ENCODE data around the gene MACROD2.

Gene MACROD2

GRCh38 chr20:15930311-15931305, 1935.3 kb downstream of the MACROD2 start:
- DNase-seq (ENCODE audit: extremely low read depth, low read depth): no peak
- TF ChIP-seq CTCF (IDR thresholded peaks at IDR 0.05; ENCODE audit: low read depth, low read length, missing control alignments): peak; percentile 63

GRCh38 chr20:15931897-15932296, 1936.6 kb downstream of the MACROD2 start:
- no peak overlapping the region for H3K4me3 ChIP-seq (replicated peaks; ENCODE audit: low read depth, low read length)
- no peak for TF ChIP-seq CTCF (IDR thresholded peaks at IDR 0.05; ENCODE audit: low read depth, low read length, missing control alignments)
- no peak for DNase-seq (ENCODE audit: extremely low read depth, low read depth)

More at GRCh38 chr20:15930311-15931305, 1935.3 kb downstream of the MACROD2 start:
- H3K4me3 ChIP-seq (replicated peaks; ENCODE audit: low read depth, low read length): no peak overlapping the region

GRCh38 chr20:15937179-15937578, 1941.9 kb downstream of the MACROD2 start:
- TF ChIP-seq CTCF (IDR thresholded peaks at IDR 0.05; ENCODE audit: low read depth, low read length, missing control alignments): no peak
- H3K4me3 ChIP-seq (replicated peaks; ENCODE audit: low read depth, low read length): no peak overlapping the region
- DNase-seq (ENCODE audit: extremely low read depth, low read depth): no peak

GRCh38 chr20:15938847-15939246, 1943.5 kb downstream of the MACROD2 start:
- DNase-seq (ENCODE audit: extremely low read depth, low read depth): no peak
- no peak overlapping the region for H3K4me3 ChIP-seq (replicated peaks; ENCODE audit: low read depth, low read length)
- TF ChIP-seq CTCF (IDR thresholded peaks at IDR 0.05; ENCODE audit: low read depth, low read length, missing control alignments): no peak

- DNase-seq (ENCODE audit: extremely low read depth, low read depth): no peak
Measured at GRCh38 chr20:15940127-15940526, 1944.8 kb downstream of the MACROD2 start.

GRCh38 chr20:15942130-15942529, 1946.8 kb downstream of the MACROD2 start:
- DNase-seq (ENCODE audit: extremely low read depth, low read depth): no peak
- no peak for TF ChIP-seq CTCF (IDR thresholded peaks at IDR 0.05; ENCODE audit: low read depth, low read length, missing control alignments)

More at GRCh38 chr20:15940127-15940526, 1944.8 kb downstream of the MACROD2 start:
- no peak overlapping the region for H3K4me3 ChIP-seq (replicated peaks; ENCODE audit: low read depth, low read length)
- TF ChIP-seq CTCF (IDR thresholded peaks at IDR 0.05; ENCODE audit: low read depth, low read length, missing control alignments): no peak

More at GRCh38 chr20:15942130-15942529, 1946.8 kb downstream of the MACROD2 start:
- H3K4me3 ChIP-seq (replicated peaks; ENCODE audit: low read depth, low read length): no peak overlapping the region

Data from HFF-Myc (cell line).